ENCODE data around the gene RAD51D. TPM values are rescaled to one million over a fixed set of nuclear protein-coding genes. Genes with fewer than 3 reads are reported as not detected.
"Not testable (repeated sequence)": the region's sequence is repeated elsewhere in the genome, so short reads cannot be mapped to it uniquely, and the experiment has no call there.

Gene RAD51D
- total RNA-seq, 1 donor from 2014 or later: 13.2 TPM

DNA sequence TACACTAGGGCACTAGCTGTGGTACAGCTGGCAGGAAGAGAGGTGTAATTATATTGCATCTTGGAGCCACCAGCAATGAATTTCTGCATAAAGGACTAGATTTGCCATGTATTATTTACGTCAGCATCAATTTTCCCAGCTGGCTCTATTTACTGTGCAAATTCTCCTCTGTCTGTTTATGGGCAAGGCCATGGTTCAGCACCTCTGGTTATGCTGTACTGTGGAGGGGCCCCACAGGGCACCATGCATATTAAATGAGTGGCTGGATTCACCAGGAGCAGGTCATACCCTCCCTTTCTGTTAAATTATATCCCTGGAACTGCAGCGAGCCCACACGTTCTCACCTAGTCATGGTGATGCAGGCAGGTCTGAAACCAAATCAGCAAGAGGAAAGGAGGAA is 19.8 kb downstream of the RAD51D start:
- TF ChIP-seq, protein P1, sequence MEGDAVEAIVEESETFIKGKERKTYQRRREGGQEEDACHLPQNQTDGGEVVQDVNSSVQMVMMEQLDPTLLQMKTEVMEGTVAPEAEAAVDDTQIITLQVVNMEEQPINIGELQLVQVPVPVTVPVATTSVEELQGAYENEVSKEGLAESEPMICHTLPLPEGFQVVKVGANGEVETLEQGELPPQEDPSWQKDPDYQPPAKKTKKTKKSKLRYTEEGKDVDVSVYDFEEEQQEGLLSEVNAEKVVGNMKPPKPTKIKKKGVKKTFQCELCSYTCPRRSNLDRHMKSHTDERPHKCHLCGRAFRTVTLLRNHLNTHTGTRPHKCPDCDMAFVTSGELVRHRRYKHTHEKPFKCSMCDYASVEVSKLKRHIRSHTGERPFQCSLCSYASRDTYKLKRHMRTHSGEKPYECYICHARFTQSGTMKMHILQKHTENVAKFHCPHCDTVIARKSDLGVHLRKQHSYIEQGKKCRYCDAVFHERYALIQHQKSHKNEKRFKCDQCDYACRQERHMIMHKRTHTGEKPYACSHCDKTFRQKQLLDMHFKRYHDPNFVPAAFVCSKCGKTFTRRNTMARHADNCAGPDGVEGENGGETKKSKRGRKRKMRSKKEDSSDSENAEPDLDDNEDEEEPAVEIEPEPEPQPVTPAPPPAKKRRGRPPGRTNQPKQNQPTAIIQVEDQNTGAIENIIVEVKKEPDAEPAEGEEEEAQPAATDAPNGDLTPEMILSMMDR (IDR thresholded peaks at IDR 0.05): no peak
- Histone ChIP-seq H3K4me1 (no peaks in the 10 kb centered on the region), H3K9me3 (no peaks in the 10 kb centered on the region), H3K4me3 (no peak overlapping the region), H3K36me3 (peaks cover 54% of the 10 kb centered on the region), H3K27ac (no peak overlapping the region), H3K27me3 (ENCODE audit: low read depth) (no peaks in the 10 kb centered on the region)
- DNase-seq (no peak), ATAC-seq (no peak)
- intact Hi-C loops (cut with DNase I): no loop called here

DNA sequence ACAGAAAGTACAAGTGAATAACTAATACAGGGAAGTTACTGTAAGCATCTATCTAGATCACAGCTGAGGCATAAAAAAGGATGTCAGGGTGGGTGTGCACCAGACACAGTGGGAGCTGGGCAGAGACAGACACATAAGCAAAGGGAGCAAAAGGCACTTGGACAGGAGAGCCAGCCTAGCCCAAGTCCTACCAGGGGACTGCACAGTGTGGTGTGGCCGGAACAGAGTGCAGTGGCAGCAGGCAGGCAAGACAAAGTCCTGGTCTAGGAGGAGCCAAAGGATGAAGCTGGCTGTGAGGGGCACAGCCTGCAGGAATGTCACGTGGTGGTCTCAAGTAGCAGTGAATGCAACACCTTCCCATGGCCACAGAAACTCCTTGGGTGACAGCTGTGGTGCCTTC is 21.9 kb downstream of the RAD51D start:
- Histone ChIP-seq H3K4me3 (no peak overlapping the region), H3K9me3 (no peaks in the 10 kb centered on the region), H3K36me3 (peaks cover 40% of the 10 kb centered on the region), H3K27ac (no peak overlapping the region), H3K4me1 (no peaks in the 10 kb centered on the region), H3K27me3 (ENCODE audit: low read depth) (no peaks in the 10 kb centered on the region)
- TF ChIP-seq, protein P1 (IDR thresholded peaks at IDR 0.05): no peak
- intact Hi-C loops (cut with DNase I): no loop called here
- no peak for ATAC-seq
- no peak for DNase-seq

DNA sequence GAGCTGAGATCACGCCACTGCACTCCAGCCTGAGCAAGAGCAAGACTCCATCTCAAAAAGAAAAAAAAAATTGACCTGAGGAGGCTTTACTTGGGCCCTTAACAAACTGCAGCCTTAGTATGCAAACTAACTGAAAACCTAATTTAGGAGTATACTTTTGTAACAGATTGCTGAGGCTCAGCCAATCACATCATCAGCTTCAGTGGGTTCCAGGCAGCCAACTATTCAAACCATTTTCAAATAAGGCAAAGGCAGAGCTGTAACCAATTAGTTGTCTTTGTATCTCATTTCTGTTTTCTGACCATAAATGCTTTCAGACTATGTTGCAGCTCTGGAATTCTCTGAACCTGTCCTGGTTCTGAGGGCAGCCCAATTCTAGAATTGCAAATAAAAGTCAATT is 23.9 kb downstream of the RAD51D start:
- ATAC-seq (no peak), DNase-seq (no peak)
- Histone ChIP-seq H3K9me3 (no peaks in the 10 kb centered on the region), H3K4me1 (no peaks in the 10 kb centered on the region), H3K27ac (no peak overlapping the region), H3K4me3 (no peak overlapping the region), H3K36me3 (peaks cover 20% of the 10 kb centered on the region), H3K27me3 (ENCODE audit: low read depth) (no peaks in the 10 kb centered on the region)
- TF ChIP-seq, protein P1 (IDR thresholded peaks at IDR 0.05): no peak
- intact Hi-C loops (cut with DNase I): no loop called here

DNA sequence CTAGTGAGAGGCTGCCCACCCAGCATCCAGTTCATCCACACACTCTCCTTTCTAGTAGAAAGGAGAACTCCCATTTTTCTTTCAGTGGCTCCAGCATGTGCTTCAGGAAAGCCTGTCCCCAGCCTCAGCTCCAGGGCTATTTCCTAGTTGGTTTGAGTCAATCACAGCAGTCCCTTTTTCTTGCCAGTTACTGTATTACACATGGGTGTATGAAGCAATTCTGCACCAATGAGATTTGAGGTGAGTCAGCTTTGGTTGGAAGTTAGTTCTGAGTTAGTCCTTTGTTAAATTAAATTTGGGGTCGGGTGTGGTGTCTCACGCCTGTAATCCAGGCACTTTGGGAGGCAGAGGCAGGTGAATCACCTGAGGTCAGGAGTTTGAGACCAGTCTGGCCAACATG is 24.8 kb downstream of the RAD51D start:
- Histone ChIP-seq H3K27me3 (ENCODE audit: low read depth) (no peaks in the 10 kb centered on the region), H3K27ac (no peak overlapping the region), H3K36me3 (peaks cover 11% of the 10 kb centered on the region), H3K4me3 (no peak overlapping the region), H3K4me1 (peaks cover 2% of the 10 kb centered on the region), H3K9me3 (no peaks in the 10 kb centered on the region)
- TF ChIP-seq, protein P1 (IDR thresholded peaks at IDR 0.05): no peak
- ATAC-seq (no peak), DNase-seq (no peak)
- intact Hi-C loops (cut with DNase I): no loop called here

DNA sequence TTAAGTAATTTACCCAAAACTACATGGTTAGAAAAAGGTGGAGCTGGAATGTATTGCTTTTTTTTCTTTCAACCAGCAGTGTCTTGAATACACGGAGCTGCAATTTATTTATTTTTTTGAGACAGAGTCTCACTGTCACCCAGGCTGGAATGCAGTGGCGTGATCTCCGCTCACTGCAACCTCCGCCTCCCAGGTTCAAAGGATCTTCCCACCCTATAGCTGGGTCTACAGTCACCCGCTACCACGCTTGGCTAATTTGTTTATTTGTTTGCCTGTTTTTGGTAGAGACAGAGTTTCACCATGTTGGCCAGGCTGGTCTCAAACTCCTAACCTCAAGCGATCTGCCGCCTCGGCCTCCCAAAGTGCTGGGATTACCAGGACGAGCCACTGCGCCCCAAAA is 29.0 kb downstream of the RAD51D start:
- H3K27me3 ChIP-seq (ENCODE audit: low read depth); H3K36me3 ChIP-seq; H3K4me3 ChIP-seq; DNase-seq; ATAC-seq; intact Hi-C loops (cut with DNase I); H3K27ac ChIP-seq; H3K9me3 ChIP-seq: not testable (repeated sequence)
- peaks cover 24% of the 10 kb centered on the region for H3K4me1 ChIP-seq

DNA sequence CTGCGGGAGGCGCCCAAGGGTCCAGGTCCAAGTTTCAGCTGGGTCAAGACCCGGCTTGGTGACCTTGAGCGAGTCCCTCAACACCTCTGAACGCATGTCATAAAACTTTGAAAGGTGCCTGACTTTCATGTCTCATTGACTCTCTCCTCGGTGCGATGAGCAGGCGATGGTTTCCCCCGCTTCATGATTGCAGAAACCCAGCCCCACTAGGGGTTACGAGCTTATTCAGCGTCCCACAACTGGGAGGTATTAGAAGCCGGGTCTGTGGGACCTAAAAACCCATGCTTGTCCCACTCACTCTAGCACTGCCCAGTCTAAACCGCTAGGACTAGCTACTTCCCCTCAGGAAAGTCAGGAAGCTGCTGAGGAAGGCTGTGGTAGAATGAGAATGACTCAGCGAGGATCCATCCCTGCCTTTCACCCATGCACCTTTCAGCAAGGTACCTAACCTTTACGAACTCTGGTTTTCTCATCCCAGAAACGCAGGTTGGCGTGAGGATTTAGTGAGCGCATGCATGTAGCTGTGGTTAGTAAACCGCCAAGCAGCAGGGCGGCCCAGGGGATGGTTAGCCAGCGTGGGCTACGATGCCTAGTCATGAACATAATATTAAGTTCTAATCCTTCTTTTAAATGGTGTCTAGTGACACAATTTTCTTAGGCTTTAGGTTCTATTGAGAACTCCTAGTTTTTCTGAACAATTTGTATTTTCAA is 29.9 kb downstream of the RAD51D start:
- peak overlapping the region; percentile 93 for H3K27ac ChIP-seq
- peaks cover 24% of the 10 kb centered on the region for H3K4me1 ChIP-seq
- peak overlapping the region; percentile 92 for H3K4me3 ChIP-seq
- no peaks in the 10 kb centered on the region for H3K27me3 ChIP-seq (ENCODE audit: low read depth)
- DNase-seq: peak; percentile 54
- no peaks in the 10 kb centered on the region for H3K36me3 ChIP-seq
- TF ChIP-seq, protein P1 (IDR thresholded peaks at IDR 0.05): peak; percentile 18
- ATAC-seq: peak; percentile 31 to 54
- intact Hi-C loops (cut with DNase I): no loop called here
- no peaks in the 10 kb centered on the region for H3K9me3 ChIP-seq

Data from lower lobe of right lung (tissue), 2 donors.